H1 (cell line): ENCODE results near the gene SEC22C. TPM values are rescaled to one million over a fixed set of nuclear protein-coding genes. Genes with fewer than 3 reads are reported as not detected.

Source experiments
- CTCF ChIA-PET: fragments of 300-600 bp; sonication (Branson Sonifier 250); formaldehyde crosslinking; loops from one replicate; lab custom pipeline; 2021; ENCODE audit not compliant: partially characterized antibody; lab: Charles Lee
- POLR2A ChIA-PET: fragments of 300-600 bp; sonication (Branson Sonifier 250); formaldehyde crosslinking; loops from one replicate; lab custom pipeline; 2021; ENCODE audit warnings: inconsistent platforms; ENCODE audit not compliant: partially characterized antibody; lab: Charles Lee
- DNase-seq, 2 experiments: peaks; one replicate each; pipeline versions ENCODE4 v3.0.0 to v3.0.0-alpha.2; 2010 to 2022; ENCODE audit warnings: low spot score in 2 of 2, low read depth in 1 of 2, mixed read lengths in 1 of 2
- FAIRE-seq: peaks from 2 replicates; lab custom pipeline; 2011; peaks lifted over from hg19 to GRCh38; lab: Jason Lieb, UNC
- H2AFZ ChIP-seq: 2 replicates; pipeline ENCODE4 v1.8.1; 2012; ENCODE audit warnings: low read length, inconsistent platforms
- H2AK5ac ChIP-seq: 2 replicates; pipeline ENCODE4 v1.6.1; 2013; ENCODE audit warnings: low read depth, low read length
- H2BK120ac ChIP-seq: replicated peaks from 2 replicates; pipeline ENCODE3; 2013; ENCODE audit warnings: low read depth, low read length, inconsistent platforms
- H2BK12ac ChIP-seq: 2 replicates; pipeline ENCODE4 v1.6.1; 2013; ENCODE audit warnings: low read depth, low read length
- H2BK15ac ChIP-seq: 2 replicates; pipeline ENCODE4 v1.6.1; 2013; ENCODE audit warnings: low read length
- H2BK20ac ChIP-seq: 2 replicates; pipeline ENCODE4 v1.6.1; 2013; ENCODE audit warnings: low read length
- H2BK5ac ChIP-seq: 2 replicates; pipeline ENCODE4 v1.6.1; 2013; ENCODE audit warnings: low read depth, low read length
- H3K14ac ChIP-seq: 2 replicates; pipeline ENCODE4 v1.6.1; 2013; ENCODE audit warnings: inconsistent platforms; ENCODE audit not compliant: insufficient read length
- H3K18ac ChIP-seq: 2 replicates; pipeline ENCODE4 v1.6.1; 2013; ENCODE audit warnings: low read length; ENCODE audit errors: extremely low read depth
- H3K23ac ChIP-seq: 2 replicates; pipeline ENCODE4 v1.6.1; 2013; ENCODE audit warnings: inconsistent platforms; ENCODE audit not compliant: insufficient read length
- H3K23me2 ChIP-seq: 2 replicates; pipeline ENCODE4 v1.6.1; 2013; ENCODE audit warnings: low read depth, low read length
- H3K27ac ChIP-seq: 2 replicates; pipeline ENCODE4 v1.6.1; 2011; ENCODE audit warnings: low read depth, low read length, inconsistent platforms
- H3K27me3 ChIP-seq, 4 experiments: replicated peaks in 1 of 4; 1 replicate in 1 of 4; 2 replicates in 3 of 4; pipeline versions ENCODE4 v1.6.1 to v1.8.1; 2011 to 2013; ENCODE audit warnings: low read length in 3 of 4, mild to moderate bottlenecking in 3 of 4, inconsistent platforms in 2 of 4, mixed read lengths in 2 of 4, moderate library complexity in 1 of 4; ENCODE audit not compliant: control insufficient read depth in 3 of 4, insufficient read depth in 3 of 4; ENCODE audit errors: extremely low read depth in 1 of 4
- H3K36me3 ChIP-seq, 4 experiments: 2 replicates each; pipeline versions ENCODE4 v1.6.1 to v1.8.1; 2011 to 2013; ENCODE audit warnings: mild to moderate bottlenecking in 4 of 4, low read length in 3 of 4, moderate library complexity in 2 of 4, control low read depth in 1 of 4, inconsistent platforms in 1 of 4; ENCODE audit not compliant: insufficient read depth in 4 of 4, control insufficient read depth in 2 of 4
- H3K4ac ChIP-seq: replicated peaks from 2 replicates; pipeline ENCODE3; 2013; ENCODE audit warnings: low read length, low read depth, mixed read lengths, inconsistent platforms; ENCODE audit not compliant: insufficient read length
- H3K4me1 ChIP-seq, 4 experiments: replicated peaks in 1 of 4; 1 replicate in 1 of 4; 2 replicates in 3 of 4; pipeline versions ENCODE4 v1.6.1 to v1.8.1; 2011 to 2013; ENCODE audit warnings: low read length in 3 of 4, inconsistent platforms in 2 of 4, mixed read lengths in 1 of 4; ENCODE audit not compliant: insufficient read depth in 4 of 4, control insufficient read depth in 3 of 4
- H3K4me2 ChIP-seq, 2 experiments: 2 replicates each; pipeline versions ENCODE4 v1.6.1 to v1.8.1; 2011 to 2013; ENCODE audit warnings: low read depth in 2 of 2, low read length in 2 of 2, control low read depth in 1 of 2, inconsistent platforms in 1 of 2, mild to moderate bottlenecking in 1 of 2; ENCODE audit not compliant: insufficient read depth in 1 of 2
- H3K4me3 ChIP-seq, 4 experiments: fragments of 200-600, 300-600 bp in 1 of 4; sonication (generic), shearing (Covaris generic), sonication (Bioruptor Twin) in 1 of 4; 2 replicates each; pipeline versions ENCODE4 v1.5.1 to v1.8.1; 2011 to 2016; ENCODE audit warnings: low read length in 4 of 4, low read depth in 3 of 4, control low read depth in 2 of 4, inconsistent platforms in 2 of 4, mild to moderate bottlenecking in 2 of 4, mixed read lengths in 1 of 4, moderate library complexity in 1 of 4; ENCODE audit not compliant: insufficient read depth in 2 of 4; ENCODE audit errors: extremely low read depth in 1 of 4
- H3K56ac ChIP-seq: replicated peaks from 2 replicates; pipeline ENCODE3; 2013; ENCODE audit warnings: low read depth, mild to moderate bottlenecking, mixed read lengths, low read length, inconsistent platforms; ENCODE audit not compliant: insufficient read length
- H3K79me1 ChIP-seq: 2 replicates; pipeline ENCODE4 v1.6.1; 2013; ENCODE audit warnings: low read depth, low read length, control low read depth
- H3K79me2 ChIP-seq, 2 experiments: 2 replicates each; pipeline versions ENCODE4 v1.6.1 to v1.8.1; 2012 to 2013; ENCODE audit warnings: low read length in 2 of 2, mild to moderate bottlenecking in 2 of 2, inconsistent platforms in 1 of 2; ENCODE audit not compliant: insufficient read depth in 2 of 2, control insufficient read depth in 1 of 2
- H3K9ac ChIP-seq, 4 experiments: replicated peaks in 1 of 4; 1 replicate in 1 of 4; 2 replicates in 3 of 4; pipeline versions ENCODE4 v1.6.1 to v1.8.1; 2011 to 2013; ENCODE audit warnings: low read depth in 3 of 4, low read length in 3 of 4, control low read depth in 2 of 4, mild to moderate bottlenecking in 2 of 4, moderate library complexity in 2 of 4, inconsistent platforms in 1 of 4; ENCODE audit errors: extremely low read depth in 1 of 4
- H3K9me3 ChIP-seq, 2 experiments: 2 replicates each; pipeline versions ENCODE4 v1.6.1 to v1.8.1; 2012 to 2013; ENCODE audit warnings: mild to moderate bottlenecking in 2 of 2, moderate library complexity in 2 of 2, control low read depth in 1 of 2, inconsistent platforms in 1 of 2, low read depth in 1 of 2, low read length in 1 of 2, mixed read lengths in 1 of 2; ENCODE audit not compliant: insufficient read depth in 2 of 2
- H4K20me1 ChIP-seq, 2 experiments: replicated peaks in 1 of 2; 2 replicates each; pipeline versions ENCODE3 to v1.8.1; 2011 to 2013; ENCODE audit warnings: inconsistent platforms in 2 of 2, low read length in 2 of 2, mild to moderate bottlenecking in 1 of 2; ENCODE audit not compliant: insufficient read depth in 2 of 2, control insufficient read depth in 1 of 2
- H4K5ac ChIP-seq: 2 replicates; pipeline ENCODE4 v1.6.1; 2013; ENCODE audit warnings: low read length, low read depth, mixed read lengths, inconsistent platforms; ENCODE audit not compliant: insufficient read length
- H4K8ac ChIP-seq: 2 replicates; pipeline ENCODE4 v1.8.0; 2013; ENCODE audit warnings: mild to moderate bottlenecking, moderate library complexity, low read length, inconsistent platforms; ENCODE audit not compliant: insufficient read depth; ENCODE audit errors: extremely low read depth
- H4K91ac ChIP-seq: replicated peaks from 2 replicates; pipeline ENCODE3; 2013; ENCODE audit warnings: low read length, mixed read lengths, inconsistent platforms; ENCODE audit not compliant: insufficient read length
- CBX5 ChIP-seq: fragments of 300-800, 300-1000 bp; sonication (generic); IDR thresholded peaks from 2 replicates; pipeline ENCODE4 v1.7.1; 2016; ENCODE audit warnings: antibody characterized with exemption, low read length, low read depth
- CTBP2 ChIP-seq: IDR thresholded peaks from 2 replicates; pipeline ENCODE4 v1.7.0; 2011; ENCODE audit warnings: borderline replicate concordance, mild to moderate bottlenecking, moderate library complexity, mixed read lengths, low read length; ENCODE audit not compliant: insufficient read depth, insufficient read length
- HDAC2 ChIP-seq, 2 experiments: fragments of 300-600 bp in 1 of 2; sonication (generic) in 1 of 2; IDR thresholded peaks; 2 replicates each; pipeline ENCODE4 v1.6.1; 2011 to 2012; ENCODE audit warnings: low read depth in 2 of 2, low read length in 2 of 2, mild to moderate bottlenecking in 2 of 2, moderate library complexity in 2 of 2, borderline replicate concordance in 1 of 2, inconsistent platforms in 1 of 2
- JUN ChIP-seq: IDR thresholded peaks from 2 replicates; pipeline ENCODE4 v1.6.1; 2011; ENCODE audit warnings: low read depth, mild to moderate bottlenecking, improper control_type of control experiment, low read length
- PHF8 ChIP-seq: fragments of 200-600 bp; sonication (generic); conservative IDR thresholded peaks from 2 replicates; pipeline ENCODE4 v1.7.1; 2012; ENCODE audit warnings: low read depth, mild to moderate bottlenecking, inconsistent platforms, low read length, moderate library complexity
- POLR2AphosphoS5 ChIP-seq: IDR thresholded peaks from 2 replicates; pipeline ENCODE4 v1.6.1; 2011; ENCODE audit warnings: low read depth, low read length
- POU5F1 ChIP-seq: IDR thresholded peaks from 2 replicates; pipeline ENCODE4 v1.6.1; 2011; ENCODE audit warnings: low read depth, mild to moderate bottlenecking, low read length, moderate library complexity
- RFX5 ChIP-seq: IDR thresholded peaks from 2 replicates; pipeline ENCODE4 v1.6.1; 2011; ENCODE audit warnings: low read depth, low read length, improper control_type of control experiment, borderline replicate concordance
- SAP30 ChIP-seq: fragments of 300-600 bp; sonication (generic); IDR thresholded peaks from 2 replicates; pipeline ENCODE4 v1.7.1; 2012; ENCODE audit warnings: low read length, moderate library complexity, mild to moderate bottlenecking, inconsistent platforms; ENCODE audit not compliant: insufficient read depth, insufficient replicate concordance
- SP2 ChIP-seq: IDR thresholded peaks from 2 replicates; pipeline ENCODE4 v1.6.1; 2012; ENCODE audit warnings: mild to moderate bottlenecking, low read length, inconsistent platforms
- SRF ChIP-seq: IDR thresholded peaks from 2 replicates; pipeline ENCODE4 v1.6.1; 2011; ENCODE audit warnings: mild to moderate bottlenecking, low read depth, low read length, moderate library complexity
- TAF7 ChIP-seq: optimal IDR thresholded peaks from 2 replicates; pipeline ENCODE3; 2011; ENCODE audit warnings: low read depth, mild to moderate bottlenecking, inconsistent platforms, low read length, moderate library complexity, borderline replicate concordance
- TBP ChIP-seq: IDR thresholded peaks from 2 replicates; pipeline ENCODE4 v1.6.1; 2011; ENCODE audit warnings: low read depth, low read length, improper control_type of control experiment
- WGBS, 2 experiments: shearing (Covaris generic) in 1 of 2; methylation state at CpG; one replicate each; pipeline versions ENCODE4 v1.1.6 to v1.1.7; 2013 to 2015; ENCODE audit warnings: low lambda C conversion rate in 2 of 2, mixed read lengths in 2 of 2, inconsistent platforms in 1 of 2, low coverage in 1 of 2, missing lambda C conversion rate in 1 of 2; ENCODE audit not compliant: insufficient replicate concordance in 2 of 2, insufficient coverage in 1 of 2, insufficient read length in 1 of 2; ENCODE audit errors: extremely low coverage in 1 of 2, missing lambda C conversion rate in 1 of 2; 5-methylcytosine and 5-hydroxymethylcytosine counted together
- polyA plus RNA-seq, 7 experiments: library from polyadenylated mRNA; depleted of rRNA in 3 of 7; stranded (reverse) in 5 of 7; unstranded in 2 of 7; fragments of >200 nt in 5 of 7; fragments of 200-250 nt in 2 of 7; gene quantifications; 1 replicate in 5 of 7; 2 replicates in 1 of 7; 4 replicates in 1 of 7; pipeline versions ENCODE4 v1.2.1 to v1.2.3, GENCODE V29; 2011 to 2013; ENCODE audit warnings: missing spikeins in 2 of 7, mixed read lengths in 2 of 7
- total RNA-seq: library from RNA; stranded (reverse); fragmentation: NEBNext Ultra II Directional; extraction: Animal tissue kit (Norgen Biotek cat#: 25700); gene quantifications from 2 replicates; pipeline ENCODE4 v1.2.1, GENCODE V29; 2021

SEC22C gene
- total and polyA plus RNA-seq, 2 of the 8 experiments (the other 6 are each of a cell fraction or from before 2014, with no cell fraction given) = 23.4 to 38.3 TPM

DNA sequence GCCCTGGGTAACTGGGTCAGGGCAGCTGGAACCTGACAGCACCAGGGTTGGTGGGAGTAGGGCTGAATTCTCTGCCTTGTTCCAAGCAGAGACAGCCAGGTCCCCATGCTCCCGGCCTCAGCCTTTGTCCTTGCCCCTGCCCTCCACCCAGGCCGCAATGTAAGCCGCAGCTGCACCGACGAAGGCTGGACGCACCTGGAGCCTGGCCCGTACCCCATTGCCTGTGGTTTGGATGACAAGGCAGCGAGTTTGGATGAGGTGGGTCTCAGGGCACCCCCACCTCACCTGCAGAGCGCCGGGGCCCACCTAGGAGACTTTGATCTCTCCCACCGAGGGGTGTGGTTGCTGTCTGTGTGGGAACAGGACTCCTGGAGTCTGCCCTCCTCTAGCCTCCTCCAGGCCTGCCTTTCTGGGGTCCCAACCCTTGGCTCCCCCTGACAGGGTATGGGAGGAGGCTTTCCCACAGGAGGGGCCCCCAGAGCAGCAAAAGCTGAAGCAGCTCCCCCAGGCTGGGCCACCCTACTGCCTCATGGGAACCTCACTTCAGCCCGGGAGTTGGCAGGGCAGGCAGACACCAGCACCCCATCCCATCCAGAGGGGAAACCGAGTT is 55.9 kb downstream of the SEC22C start:
- H3K27me3 ChIP-seq = no peaks in the 10 kb centered on the region
- no peak overlapping the region for H2BK5ac ChIP-seq
- H2BK12ac ChIP-seq = no peak overlapping the region
- ChIA-PET POLR2A (interaction anchor here (1.4 kb wide), 1 partner anchor 10 kb away, joined by 3 read pairs; no protein-coding TSS in a partner anchor), CTCF (interaction anchor here (0.6 to 23.3 kb wide), 13 partner anchors 8 to 1086 kb away, joined by 3 to 458 read pairs (median 6); partner anchors contain the start of gene VIPR1)
- no peak for FAIRE-seq
- no peak overlapping the region for H3K4me2 ChIP-seq
- H4K91ac ChIP-seq = no peak overlapping the region
- H2BK20ac ChIP-seq = no peak overlapping the region
- H3K4me1 ChIP-seq = no peaks in the 10 kb centered on the region; a peak in 1 of 7 replicates
- DNase-seq = no peak
- no peak overlapping the region for H3K18ac ChIP-seq
- peaks cover 6% of the 10 kb centered on the region; the same call in 1 of the 2 replicates for H3K23me2 ChIP-seq
- H3K79me2 ChIP-seq = no peaks in the 10 kb centered on the region
- H4K5ac ChIP-seq = no peak overlapping the region
- H2AFZ ChIP-seq = no peak overlapping the region
- peaks cover 0 to 2% of the 10 kb centered on the region in 2 experiments for H4K20me1 ChIP-seq
- H3K79me1 ChIP-seq = no peaks in the 10 kb centered on the region
- 77% methylated on average over 11 of the region's 13 CpGs; no CpG with 5 or more reads in 1 of the 2 experiments for WGBS, 2 experiments
- no peak overlapping the region for H2BK120ac ChIP-seq
- no peak overlapping the region for H3K23ac ChIP-seq
- H3K56ac ChIP-seq = no peak overlapping the region
- H2AK5ac ChIP-seq = no peak overlapping the region
- H4K8ac ChIP-seq = no peak overlapping the region; the same call in 1 of the 2 replicates
- H3K36me3 ChIP-seq = no peaks in the 10 kb centered on the region
- no peak overlapping the region for H3K14ac ChIP-seq
- no peak overlapping the region for H3K4ac ChIP-seq
- no peak overlapping the region for H2BK15ac ChIP-seq
- no peak overlapping the region for H3K9ac ChIP-seq
- H3K9me3 ChIP-seq = no peaks in the 10 kb centered on the region
- no peak overlapping the region for H3K4me3 ChIP-seq
- no peak overlapping the region for H3K27ac ChIP-seq
- TF ChIP-seq POU5F1 (no peak), POLR2AphosphoS5 (no peak), SAP30 (no peak), JUN (no peak), HDAC2 (IDR thresholded peaks at IDR 0.05; ENCODE audit: borderline replicate concordance in 1 of 2, low read depth in 2 of 2, low read length in 2 of 2) (no peak), TAF7 (no peak), TBP (no peak), SP2 (no peak), RFX5 (no peak), SRF (no peak), CBX5 (no peak), PHF8 (no peak), CTBP2 (no peak)
